Lower leg skin (tissue), 3 donors: ENCODE measurements around the gene FIGN.

Source experiments
- CTCF ChIP-seq, 3 donors: fragments of 450-650 bp; IDR thresholded peaks; one replicate each; pipeline ENCODE4 v1.5.1; 2016; ENCODE audit warnings: antibody characterized with exemption in 3 of 3, mild to moderate bottlenecking in 3 of 3, moderate library complexity in 2 of 3
- POLR2A ChIP-seq, 2 donors: fragments of 450-650 bp; IDR thresholded peaks; one replicate each; pipeline ENCODE4 v1.6.1; 2016 to 2017; ENCODE audit warnings: antibody characterized with exemption in 2 of 2, mild to moderate bottlenecking in 1 of 2, moderate library complexity in 1 of 2

- no peak for TF ChIP-seq CTCF (IDR thresholded peaks at IDR 0.05)
- no peak for TF ChIP-seq POLR2A (IDR thresholded peaks at IDR 0.05)
These were observed 37.5 kb upstream of the FIGN start for GRCh38 chr2:163773276-163773675.
